ENCODE measurements around the gene LZTS3.

DNA sequence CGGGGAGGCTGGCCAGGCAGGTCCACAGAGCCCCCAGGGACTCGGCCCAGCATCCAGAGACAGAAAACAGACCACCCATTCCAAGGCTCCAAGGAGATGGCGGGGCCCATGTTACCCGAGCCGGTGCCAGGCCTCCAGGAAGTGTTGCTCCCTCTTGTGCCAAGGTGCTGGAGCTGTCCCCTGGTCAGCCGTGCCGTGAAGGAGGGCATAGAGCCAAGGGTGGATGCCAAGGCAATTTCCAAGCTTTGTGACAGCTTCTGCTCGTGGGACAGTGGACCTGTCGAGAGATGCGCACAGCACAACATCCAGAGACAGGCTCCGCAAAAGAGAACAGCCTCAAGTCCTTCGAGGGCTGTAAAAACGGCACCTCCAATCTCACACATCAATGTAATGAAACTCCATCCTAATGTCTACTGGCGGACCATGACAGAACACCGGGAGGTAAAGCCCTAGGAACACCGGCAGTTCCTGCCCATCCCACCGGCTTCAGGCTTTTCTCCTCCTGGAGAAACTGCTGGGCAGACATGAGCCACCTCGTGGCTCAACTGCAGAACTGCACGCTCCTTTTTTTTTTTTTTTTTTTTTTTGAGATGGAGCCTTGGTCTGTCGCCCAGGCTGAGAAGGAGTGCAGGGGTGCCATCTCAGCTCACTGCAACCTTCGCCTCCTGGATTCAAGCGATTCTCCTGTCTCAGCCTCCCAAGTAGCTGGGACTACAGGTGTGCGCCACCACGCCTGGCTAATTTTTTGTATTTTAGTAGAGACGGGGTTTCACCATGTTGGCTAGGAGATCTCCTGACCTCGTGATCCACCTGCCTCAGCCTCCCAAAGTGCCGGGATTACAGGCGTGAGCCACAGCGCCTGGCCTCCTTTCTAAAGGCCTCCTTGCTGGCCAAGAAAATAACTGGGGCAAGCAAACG, 57.9 kb downstream of the LZTS3 start:
- TF ChIP-seq, protein P1, sequence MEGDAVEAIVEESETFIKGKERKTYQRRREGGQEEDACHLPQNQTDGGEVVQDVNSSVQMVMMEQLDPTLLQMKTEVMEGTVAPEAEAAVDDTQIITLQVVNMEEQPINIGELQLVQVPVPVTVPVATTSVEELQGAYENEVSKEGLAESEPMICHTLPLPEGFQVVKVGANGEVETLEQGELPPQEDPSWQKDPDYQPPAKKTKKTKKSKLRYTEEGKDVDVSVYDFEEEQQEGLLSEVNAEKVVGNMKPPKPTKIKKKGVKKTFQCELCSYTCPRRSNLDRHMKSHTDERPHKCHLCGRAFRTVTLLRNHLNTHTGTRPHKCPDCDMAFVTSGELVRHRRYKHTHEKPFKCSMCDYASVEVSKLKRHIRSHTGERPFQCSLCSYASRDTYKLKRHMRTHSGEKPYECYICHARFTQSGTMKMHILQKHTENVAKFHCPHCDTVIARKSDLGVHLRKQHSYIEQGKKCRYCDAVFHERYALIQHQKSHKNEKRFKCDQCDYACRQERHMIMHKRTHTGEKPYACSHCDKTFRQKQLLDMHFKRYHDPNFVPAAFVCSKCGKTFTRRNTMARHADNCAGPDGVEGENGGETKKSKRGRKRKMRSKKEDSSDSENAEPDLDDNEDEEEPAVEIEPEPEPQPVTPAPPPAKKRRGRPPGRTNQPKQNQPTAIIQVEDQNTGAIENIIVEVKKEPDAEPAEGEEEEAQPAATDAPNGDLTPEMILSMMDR (IDR thresholded peaks at IDR 0.05; ENCODE audit: low read depth, low read length), result peak; percentile 58
- no peak for TF ChIP-seq EZH2phosphoT487 (IDR thresholded peaks at IDR 0.05; ENCODE audit: low read depth)

Measured in OCI-LY3 (cell line).